Activated naive CD4-positive, alpha-beta T cell treated with anti-CD3 and anti-CD28 coated beads, Interleukin-2, amount 50 U/mL, for 72 hours (primary cell): ENCODE measurements around the gene DBF4. TPM values are rescaled to one million over a fixed set of nuclear protein-coding genes. Genes with fewer than 3 reads are reported as not detected.
"Not testable (repeated sequence)": the region's sequence is repeated elsewhere in the genome, so short reads cannot be mapped to it uniquely, and the experiment has no call there.

Source experiments
- ATAC-seq, 2 donors: fragments of 150-1000 bp; cut with Tn5 transposase; 2 replicates each; pipeline ENCODE4 v1.10.0; 2021; ENCODE audit warnings: mild to moderate bottlenecking in 2 of 2, moderate library complexity in 2 of 2
- DNase-seq, 2 donors: peaks; one replicate each; pipeline ENCODE4 v3.0.0; 2021 to 2022; ENCODE audit warnings: low spot score in 2 of 2
- H3K27ac Mint-ChIP-seq, 2 donors: one replicate each; pipeline ENCODE4 v1.8.0; 2022; ENCODE audit warnings: mild to moderate bottlenecking in 2 of 2, mixed read lengths in 2 of 2
- H3K36me3 Mint-ChIP-seq, 2 donors: one replicate each; pipeline ENCODE4 v1.8.0; 2022; ENCODE audit warnings: mixed read lengths in 2 of 2
- H3K9me3 Mint-ChIP-seq, 2 donors: one replicate each; pipeline ENCODE4 v1.8.0; 2022; ENCODE audit warnings: mixed read lengths in 2 of 2
- total RNA-seq, 2 donors: library from RNA; stranded (reverse); gene quantifications; one replicate each; pipeline ENCODE4 v1.2.3, GENCODE V29; 2022

Gene DBF4
- total RNA-seq, 2 donors from 2014 or later, result 67.5 to 71.4 TPM

- H3K27ac Mint-ChIP-seq, DNase-seq, H3K36me3 Mint-ChIP-seq, ATAC-seq, H3K9me3 Mint-ChIP-seq: not testable (repeated sequence)
These were observed 46.6 kb downstream of the DBF4 start for GRCh38 chr7:87922759-87923395.

GRCh38 chr7:87926581-87927461, 50.5 kb downstream of the DBF4 start:
- H3K27ac Mint-ChIP-seq, result no peak overlapping the region
- ATAC-seq (peak in 1 of 2 donors; percentile 60), DNase-seq (no peak)
- no peaks in the 10 kb centered on the region for H3K36me3 Mint-ChIP-seq
- no peaks in the 10 kb centered on the region for H3K9me3 Mint-ChIP-seq

DNA sequence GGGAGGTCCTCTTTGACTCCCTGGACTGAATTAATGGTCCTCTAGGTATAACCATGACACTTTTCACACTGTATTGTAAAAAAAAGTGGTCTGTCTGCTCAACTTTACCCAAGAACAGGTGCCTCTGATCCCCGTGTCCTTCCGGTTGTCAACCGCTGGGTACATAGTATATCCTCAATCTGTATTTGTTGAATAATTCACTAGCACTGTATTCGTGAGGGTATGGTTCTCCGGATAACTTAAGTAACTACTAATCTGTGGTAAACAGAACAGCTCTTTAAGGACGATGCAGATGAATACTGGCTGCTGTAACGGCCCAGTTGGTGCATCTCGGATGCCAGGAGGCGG, 57.3 kb downstream of the DBF4 start:
- Mint-ChIP-seq H3K9me3 (no peaks in the 10 kb centered on the region), H3K27ac (no peak overlapping the region), H3K36me3 (no peaks in the 10 kb centered on the region)
- DNase-seq, result no peak
- no peak for ATAC-seq

- DNase-seq (peak; percentile 66 to 75), ATAC-seq (peak; percentile 94 to 98)
- Mint-ChIP-seq H3K27ac (peak within 1 kb of the TSS; percentile 34 to 78), H3K36me3 (no peaks in the 10 kb centered on the region), H3K9me3 (no peaks in the 10 kb centered on the region)
These were observed 57.8 kb downstream of the DBF4 start, which contains the start of gene ADAM22 for GRCh38 chr7:87933953-87934698. ADAM22 (plus strand) TSS chr7:87934251; CDS start chr7:87934466, 215 bp downstream.

GRCh38 chr7:87934699-87935383, 58.5 kb downstream of the DBF4 start:
- peak in 1 of 2 donors; percentile 22 for ATAC-seq
- peak overlapping the region in 1 of 2 donors; percentile 34 for H3K27ac Mint-ChIP-seq
- no peaks in the 10 kb centered on the region for H3K9me3 Mint-ChIP-seq
- DNase-seq, result peak in 1 of 2 donors; percentile 14
- no peaks in the 10 kb centered on the region for H3K36me3 Mint-ChIP-seq

- Mint-ChIP-seq H3K9me3 (no peaks in the 10 kb centered on the region), H3K36me3 (no peaks in the 10 kb centered on the region), H3K27ac (no peak overlapping the region)
- ATAC-seq (no peak), DNase-seq (no peak)
These were observed 59.1 kb downstream of the DBF4 start for GRCh38 chr7:87935384-87935706.

- Mint-ChIP-seq H3K36me3 (no peaks in the 10 kb centered on the region), H3K9me3 (no peaks in the 10 kb centered on the region), H3K27ac (no peak overlapping the region)
- DNase-seq (no peak), ATAC-seq (no peak)
These were observed 64.8 kb downstream of the DBF4 start for GRCh38 chr7:87941138-87941537.

DNA sequence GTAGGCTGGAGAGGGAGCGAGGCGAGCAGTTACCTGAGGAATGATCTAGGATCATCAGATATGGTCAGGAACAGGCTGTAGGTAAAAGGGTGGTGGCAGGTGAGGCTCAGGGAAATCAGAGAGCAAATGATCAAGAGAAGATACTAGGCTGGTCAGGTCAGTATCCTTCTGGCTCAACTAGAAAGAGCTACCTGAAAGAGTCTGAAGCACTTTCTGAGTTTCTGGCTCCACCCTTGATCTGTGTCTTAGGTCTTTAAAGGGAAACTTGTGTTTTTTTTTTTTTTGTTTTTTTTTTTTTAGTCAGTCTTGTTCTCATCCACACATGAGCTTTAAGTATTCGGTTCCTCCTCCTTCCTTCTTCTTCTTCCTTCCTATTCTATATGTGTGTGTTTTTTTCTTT, 68.3 kb downstream of the DBF4 start:
- Mint-ChIP-seq H3K27ac (no peak overlapping the region), H3K9me3 (no peaks in the 10 kb centered on the region), H3K36me3 (no peaks in the 10 kb centered on the region)
- ATAC-seq (no peak), DNase-seq (no peak)

GRCh38 chr7:87945926-87946325, 69.6 kb downstream of the DBF4 start:
- not testable (repeated sequence) for H3K27ac Mint-ChIP-seq, DNase-seq, H3K9me3 Mint-ChIP-seq, H3K36me3 Mint-ChIP-seq, ATAC-seq

- ATAC-seq (no peak), DNase-seq (no peak)
- Mint-ChIP-seq H3K27ac (no peak overlapping the region), H3K36me3 (peaks cover 0 to 4% of the 10 kb centered on the region in 2 donors), H3K9me3 (peaks cover 0 to 5% of the 10 kb centered on the region in 2 donors)
These were observed 72.1 kb downstream of the DBF4 start for GRCh38 chr7:87948371-87948770.

Other genes with a start within 250 kb of the DBF4 start
- gene RUNDC3B, start 248.1 kb upstream of the DBF4 start, total RNA-seq, result 1 to 10 TPM in 1 of 2 donors, not detected in 1; 1.2 TPM
- gene SLC25A40, start 133 bp upstream of the DBF4 start, total RNA-seq, result 10 to 100 TPM; 41.5 to 51.1 TPM
- 1 to 10 TPM in 1 of 2 donors, under 1 TPM in 1; 0.27 to 1.3 TPM for gene ADAM22, start 57.8 kb downstream of the DBF4 start, total RNA-seq